ENCODE data around the gene SEPTIN7. TPM values are rescaled to one million over a fixed set of nuclear protein-coding genes. Genes with fewer than 3 reads are reported as not detected.

Gene SEPTIN7
- total and polyA plus RNA-seq, 9 of the 15 experiments (the other 6 are each of a cell fraction or from before 2014, with no cell fraction given): 95.0 to 268 (median 163) TPM

DNA sequence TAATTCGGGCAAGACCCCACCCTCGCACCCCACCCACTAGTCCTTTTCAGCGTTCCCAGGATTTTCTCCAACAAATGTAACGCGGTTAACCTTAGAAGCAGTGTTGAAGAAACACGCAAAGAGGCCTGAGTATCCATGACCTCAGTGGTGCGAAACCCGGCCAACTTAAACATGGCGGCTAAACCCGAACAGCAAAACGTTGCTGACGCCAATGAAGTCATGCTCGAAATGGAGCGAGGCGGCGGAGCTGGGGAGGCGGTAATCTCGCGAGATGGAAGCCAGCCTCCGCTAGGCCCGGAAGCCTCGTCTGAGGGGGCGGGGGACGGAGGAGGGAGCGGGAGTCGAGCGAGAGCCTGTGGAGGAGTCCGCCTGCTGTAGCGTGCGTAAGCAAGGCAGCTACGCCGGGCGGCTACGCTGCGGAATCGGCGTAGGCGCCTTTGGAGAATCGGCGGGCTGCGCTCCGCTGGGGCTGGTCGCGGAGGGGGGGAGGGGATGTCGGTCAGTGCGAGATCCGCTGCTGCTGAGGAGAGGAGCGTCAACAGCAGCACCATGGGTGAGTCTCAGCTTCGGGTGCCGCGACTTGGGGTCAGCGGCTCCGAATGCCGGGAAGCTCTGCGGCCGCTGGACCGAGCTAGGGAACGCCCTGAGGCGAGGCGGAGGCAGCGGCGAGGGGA is at the start of gene SEPTIN7 (continued):
- TF ChIP-seq, protein P1, sequence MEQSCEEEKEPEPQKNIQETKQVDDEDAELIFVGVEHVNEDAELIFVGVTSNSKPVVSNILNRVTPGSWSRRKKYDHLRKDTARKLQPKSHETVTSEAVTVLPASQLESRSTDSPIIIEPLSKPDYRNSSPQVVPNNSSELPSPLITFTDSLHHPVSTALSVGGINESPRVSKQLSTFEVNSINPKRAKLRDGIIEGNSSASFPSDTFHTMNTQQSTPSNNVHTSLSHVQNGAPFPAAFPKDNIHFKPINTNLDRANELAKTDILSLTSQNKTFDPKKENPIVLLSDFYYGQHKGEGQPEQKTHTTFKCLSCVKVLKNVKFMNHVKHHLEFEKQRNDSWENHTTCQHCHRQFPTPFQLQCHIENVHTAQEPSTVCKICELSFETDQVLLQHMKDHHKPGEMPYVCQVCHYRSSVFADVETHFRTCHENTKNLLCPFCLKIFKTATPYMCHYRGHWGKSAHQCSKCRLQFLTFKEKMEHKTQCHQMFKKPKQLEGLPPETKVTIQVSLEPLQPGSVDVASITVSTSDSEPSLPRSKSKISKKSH (CRISPR knock-in tag; IDR thresholded peaks at IDR 0.05): no peak
- TF ChIP-seq, protein P2, sequence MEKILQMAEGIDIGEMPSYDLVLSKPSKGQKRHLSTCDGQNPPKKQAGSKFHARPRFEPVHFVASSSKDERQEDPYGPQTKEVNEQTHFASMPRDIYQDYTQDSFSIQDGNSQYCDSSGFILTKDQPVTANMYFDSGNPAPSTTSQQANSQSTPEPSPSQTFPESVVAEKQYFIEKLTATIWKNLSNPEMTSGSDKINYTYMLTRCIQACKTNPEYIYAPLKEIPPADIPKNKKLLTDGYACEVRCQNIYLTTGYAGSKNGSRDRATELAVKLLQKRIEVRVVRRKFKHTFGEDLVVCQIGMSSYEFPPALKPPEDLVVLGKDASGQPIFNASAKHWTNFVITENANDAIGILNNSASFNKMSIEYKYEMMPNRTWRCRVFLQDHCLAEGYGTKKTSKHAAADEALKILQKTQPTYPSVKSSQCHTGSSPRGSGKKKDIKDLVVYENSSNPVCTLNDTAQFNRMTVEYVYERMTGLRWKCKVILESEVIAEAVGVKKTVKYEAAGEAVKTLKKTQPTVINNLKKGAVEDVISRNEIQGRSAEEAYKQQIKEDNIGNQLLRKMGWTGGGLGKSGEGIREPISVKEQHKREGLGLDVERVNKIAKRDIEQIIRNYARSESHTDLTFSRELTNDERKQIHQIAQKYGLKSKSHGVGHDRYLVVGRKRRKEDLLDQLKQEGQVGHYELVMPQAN (IDR thresholded peaks at IDR 0.05; ENCODE audit: borderline replicate concordance): no peak
- TF ChIP-seq, protein P3, sequence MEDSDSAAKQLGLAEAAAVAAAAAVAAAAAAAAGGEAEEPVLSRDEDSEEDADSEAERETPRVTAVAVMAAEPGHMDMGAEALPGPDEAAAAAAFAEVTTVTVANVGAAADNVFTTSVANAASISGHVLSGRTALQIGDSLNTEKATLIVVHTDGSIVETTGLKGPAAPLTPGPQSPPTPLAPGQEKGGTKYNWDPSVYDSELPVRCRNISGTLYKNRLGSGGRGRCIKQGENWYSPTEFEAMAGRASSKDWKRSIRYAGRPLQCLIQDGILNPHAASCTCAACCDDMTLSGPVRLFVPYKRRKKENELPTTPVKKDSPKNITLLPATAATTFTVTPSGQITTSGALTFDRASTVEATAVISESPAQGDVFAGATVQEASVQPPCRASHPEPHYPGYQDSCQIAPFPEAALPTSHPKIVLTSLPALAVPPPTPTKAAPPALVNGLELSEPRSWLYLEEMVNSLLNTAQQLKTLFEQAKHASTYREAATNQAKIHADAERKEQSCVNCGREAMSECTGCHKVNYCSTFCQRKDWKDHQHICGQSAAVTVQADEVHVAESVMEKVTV (CRISPR knock-in tag; IDR thresholded peaks at IDR 0.05): no peak
- TF ChIP-seq FIP1L1 (IDR thresholded peaks at IDR 0.05; ENCODE audit: low read depth, low read length, poor library complexity, severe bottlenecking): peak; percentile 20
- peak; percentile 2; the same call in 1 of the 2 replicates for TF ChIP-seq STAT5A (IDR thresholded peaks at IDR 0.05; ENCODE audit: borderline replicate concordance, low read length)
- TF ChIP-seq GABPA (tag; conservative IDR thresholded peaks at IDR 0.05; ENCODE audit: low read depth): peak; percentile 63
- TF ChIP-seq NELFE (IDR thresholded peaks at IDR 0.05; ENCODE audit: insufficient read depth, insufficient read length): no peak
- TF ChIP-seq, protein P4, sequence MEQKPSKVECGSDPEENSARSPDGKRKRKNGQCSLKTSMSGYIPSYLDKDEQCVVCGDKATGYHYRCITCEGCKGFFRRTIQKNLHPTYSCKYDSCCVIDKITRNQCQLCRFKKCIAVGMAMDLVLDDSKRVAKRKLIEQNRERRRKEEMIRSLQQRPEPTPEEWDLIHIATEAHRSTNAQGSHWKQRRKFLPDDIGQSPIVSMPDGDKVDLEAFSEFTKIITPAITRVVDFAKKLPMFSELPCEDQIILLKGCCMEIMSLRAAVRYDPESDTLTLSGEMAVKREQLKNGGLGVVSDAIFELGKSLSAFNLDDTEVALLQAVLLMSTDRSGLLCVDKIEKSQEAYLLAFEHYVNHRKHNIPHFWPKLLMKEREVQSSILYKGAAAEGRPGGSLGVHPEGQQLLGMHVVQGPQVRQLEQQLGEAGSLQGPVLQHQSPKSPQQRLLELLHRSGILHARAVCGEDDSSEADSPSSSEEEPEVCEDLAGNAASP (IDR thresholded peaks at IDR 0.05): no peak
- TF ChIP-seq TAF9B (IDR thresholded peaks at IDR 0.05; ENCODE audit: partially characterized antibody): peak; percentile 93
- no peak for TF ChIP-seq RFX5 (IDR thresholded peaks at IDR 0.05; ENCODE audit: low read depth, low read length)
- no peak for TF ChIP-seq ZBTB7A (IDR thresholded peaks at IDR 0.05; ENCODE audit: borderline replicate concordance, control insufficient read depth, low read depth, low read length)
- TF ChIP-seq CBFB (CRISPR knock-in tag; IDR thresholded peaks at IDR 0.05): no peak
- TF ChIP-seq, protein P5, sequence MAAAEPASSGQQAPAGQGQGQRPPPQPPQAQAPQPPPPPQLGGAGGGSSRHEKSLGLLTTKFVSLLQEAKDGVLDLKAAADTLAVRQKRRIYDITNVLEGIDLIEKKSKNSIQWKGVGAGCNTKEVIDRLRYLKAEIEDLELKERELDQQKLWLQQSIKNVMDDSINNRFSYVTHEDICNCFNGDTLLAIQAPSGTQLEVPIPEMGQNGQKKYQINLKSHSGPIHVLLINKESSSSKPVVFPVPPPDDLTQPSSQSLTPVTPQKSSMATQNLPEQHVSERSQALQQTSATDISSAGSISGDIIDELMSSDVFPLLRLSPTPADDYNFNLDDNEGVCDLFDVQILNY (CRISPR knock-in tag; IDR thresholded peaks at IDR 0.05): no peak
- TF ChIP-seq IRF2 (CRISPR knock-in tag; IDR thresholded peaks at IDR 0.05): no peak
- TF ChIP-seq TEAD4 (IDR thresholded peaks at IDR 0.05; ENCODE audit: low read length): peak; percentile 25
- no peak for TF ChIP-seq TEAD4 (CRISPR knock-in tag; IDR thresholded peaks at IDR 0.05; ENCODE audit: borderline replicate concordance)
- TF ChIP-seq, protein P6, sequence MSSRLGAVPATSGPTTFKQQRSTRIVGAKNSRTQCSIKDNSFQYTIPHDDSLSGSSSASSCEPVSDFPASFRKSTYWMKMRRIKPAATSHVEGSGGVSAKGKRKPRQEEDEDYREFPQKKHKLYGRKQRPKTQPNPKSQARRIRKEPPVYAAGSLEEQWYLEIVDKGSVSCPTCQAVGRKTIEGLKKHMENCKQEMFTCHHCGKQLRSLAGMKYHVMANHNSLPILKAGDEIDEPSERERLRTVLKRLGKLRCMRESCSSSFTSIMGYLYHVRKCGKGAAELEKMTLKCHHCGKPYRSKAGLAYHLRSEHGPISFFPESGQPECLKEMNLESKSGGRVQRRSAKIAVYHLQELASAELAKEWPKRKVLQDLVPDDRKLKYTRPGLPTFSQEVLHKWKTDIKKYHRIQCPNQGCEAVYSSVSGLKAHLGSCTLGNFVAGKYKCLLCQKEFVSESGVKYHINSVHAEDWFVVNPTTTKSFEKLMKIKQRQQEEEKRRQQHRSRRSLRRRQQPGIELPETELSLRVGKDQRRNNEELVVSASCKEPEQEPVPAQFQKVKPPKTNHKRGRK (tag; IDR thresholded peaks at IDR 0.05): no peak
- TF ChIP-seq TCF3 (CRISPR knock-in tag; IDR thresholded peaks at IDR 0.05): no peak
- TF ChIP-seq ZNF124 (CRISPR knock-in tag; IDR thresholded peaks at IDR 0.05): no peak

All from K562 (cell line).